GM18505 (cell line): ENCODE results near the gene TICRR.

Experiments used
- ATAC-seq: cut with Tn5 transposase; IDR thresholded peaks from one replicate; pipeline ENCODE4 v1.9.1; 2021; ENCODE audit not compliant: unreplicated experiment
- POLR2A ChIP-seq: IDR thresholded peaks from 4 replicates; pipeline ENCODE4 v1.6.1; 2011; ENCODE audit warnings: borderline replicate concordance; ENCODE audit not compliant: insufficient read depth, insufficient read length; ENCODE audit errors: extremely low read depth

The TICRR gene

DNA sequence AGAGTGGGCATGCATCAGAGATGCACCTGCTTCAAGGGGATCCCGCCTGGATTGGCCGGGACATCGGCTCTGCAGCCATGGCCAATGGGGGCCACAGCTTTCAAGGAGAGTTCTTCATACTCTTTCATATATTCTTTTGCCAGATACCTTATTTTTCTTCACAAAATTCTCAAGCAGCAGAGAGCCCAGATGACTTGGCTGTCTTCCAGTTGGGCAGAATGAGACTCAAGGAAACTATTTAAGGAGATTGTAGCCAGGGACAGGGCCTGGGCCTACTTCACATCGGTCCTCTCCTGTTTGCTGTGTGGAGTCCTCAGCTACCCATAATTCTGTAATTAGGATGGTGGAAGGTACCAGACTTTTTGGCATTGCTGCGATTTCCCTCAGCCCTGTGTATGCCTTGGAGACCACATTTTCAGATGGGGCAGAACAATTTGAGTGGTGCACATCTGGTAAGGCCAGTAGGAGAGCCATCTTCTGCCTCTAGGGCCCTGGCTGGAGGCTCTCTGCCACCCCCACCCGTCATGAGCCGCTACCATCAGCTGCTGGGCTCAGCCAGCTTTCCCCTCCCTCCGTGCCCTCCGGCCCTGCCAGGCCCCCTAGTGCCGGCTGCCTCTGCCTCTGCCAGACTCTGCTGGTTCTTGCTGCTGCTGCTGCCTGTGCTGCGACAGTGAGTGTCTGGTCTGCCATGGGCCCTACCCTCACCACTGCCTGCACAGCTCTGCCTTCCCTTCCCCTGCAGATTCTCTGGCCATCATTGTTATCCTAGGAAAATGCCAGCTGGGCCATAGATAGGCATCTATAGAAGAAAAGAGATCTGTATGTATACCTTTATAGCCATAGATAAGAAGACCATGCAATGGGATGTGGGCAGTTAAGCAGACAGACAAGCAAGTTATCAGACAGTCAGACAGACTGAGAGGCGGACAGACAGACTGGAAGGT, 97.2 kb downstream of the TICRR start:
- no peak for TF ChIP-seq POLR2A
- no peak for ATAC-seq

DNA sequence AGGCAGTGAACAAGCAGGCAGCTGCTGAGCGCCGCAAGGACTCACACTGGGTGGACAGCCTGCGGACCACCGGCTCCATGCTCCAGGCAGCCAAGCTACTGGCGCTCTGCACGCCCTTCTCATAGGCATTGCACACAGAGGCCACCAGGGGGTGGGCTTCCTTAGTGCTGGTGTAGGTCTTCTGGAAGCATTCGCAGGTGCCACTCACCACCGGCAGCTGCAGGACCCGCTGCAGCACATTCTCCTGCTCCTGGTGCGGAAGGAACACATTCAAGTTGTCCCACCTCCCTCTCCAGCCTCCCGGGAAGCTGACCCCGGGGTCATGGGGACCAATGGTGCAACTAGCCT, 97.9 kb downstream of the TICRR start:
- ATAC-seq = no peak
- no peak for TF ChIP-seq POLR2A

DNA sequence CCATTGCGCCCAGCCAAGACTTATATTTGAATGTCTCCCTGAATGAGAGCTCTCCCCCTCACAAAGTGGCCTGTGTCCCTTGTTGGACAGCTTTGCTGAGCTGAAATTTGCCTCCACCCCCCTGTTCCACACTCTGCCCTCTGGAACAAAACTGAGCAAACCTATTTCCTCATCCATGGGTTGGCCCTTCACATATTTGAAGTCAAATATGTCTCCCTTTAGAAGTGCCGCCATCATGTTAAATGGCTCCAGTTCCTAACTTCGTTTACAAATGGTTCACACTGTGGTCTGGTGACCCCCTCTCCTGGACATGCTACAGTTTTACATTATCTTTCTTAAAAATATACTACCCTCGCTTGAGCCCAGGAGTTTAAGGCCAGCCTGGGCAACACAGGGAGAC, 99.3 kb downstream of the TICRR start:
- ATAC-seq = no peak

DNA sequence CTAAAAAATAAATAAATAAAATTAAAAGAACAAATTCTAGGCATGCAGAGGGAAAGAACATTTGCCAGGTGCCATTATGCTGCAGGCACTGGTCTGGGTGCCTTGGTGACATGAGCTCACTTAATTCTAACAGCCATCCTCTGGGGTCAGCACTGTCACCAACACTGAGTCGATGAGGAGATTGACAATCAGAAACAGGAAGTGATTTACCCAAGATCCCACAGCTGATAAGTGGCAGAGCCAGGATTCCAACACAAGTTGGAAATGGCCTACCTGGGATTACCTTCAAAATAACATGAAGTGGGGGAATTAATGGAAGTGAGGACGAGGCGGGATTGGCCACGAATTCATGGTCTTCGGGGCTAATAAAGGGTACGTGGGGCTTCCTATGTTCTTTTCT, 100.3 kb downstream of the TICRR start:
- TF ChIP-seq POLR2A = no peak
- no peak for ATAC-seq

More for the DNA sequence above, 99.3 kb downstream of the TICRR start:
- no peak for TF ChIP-seq POLR2A

DNA sequence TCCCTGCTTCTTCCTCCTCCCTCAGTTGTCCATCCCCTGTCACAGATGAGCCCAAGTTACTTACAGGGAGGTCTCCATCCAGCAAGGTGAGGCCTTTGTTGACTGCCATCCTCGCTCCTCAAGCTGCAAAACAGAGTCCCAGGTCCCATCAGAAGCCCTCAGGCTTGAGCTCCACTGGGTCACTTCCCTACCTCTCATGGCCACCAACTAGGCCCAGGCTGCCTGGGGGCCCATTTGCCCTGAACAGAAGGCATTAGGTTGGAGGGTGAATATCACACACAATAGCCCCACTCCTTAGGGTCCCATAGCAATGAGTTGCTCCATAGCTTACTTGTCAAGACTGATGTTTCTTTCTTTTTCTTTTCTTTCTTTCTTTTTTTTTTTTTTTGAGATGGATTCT, 102.1 kb downstream of the TICRR start:
- ATAC-seq = no peak
- no peak for TF ChIP-seq POLR2A
